Keratinocyte (primary cell): ENCODE results near the gene GLTPD2. TPM values are rescaled to one million over a fixed set of nuclear protein-coding genes. Genes with fewer than 3 reads are reported as not detected.

Source experiments
- DNase-seq: peaks from one replicate; pipeline ENCODE4 v3.0.0-alpha.2; 2011; ENCODE audit warnings: low read depth, missing footprints, low spot score
- FAIRE-seq: peaks from 2 replicates; lab custom pipeline; 2011; peaks lifted over from hg19 to GRCh38; lab: Jason Lieb, UNC
- H2AFZ ChIP-seq: 2 replicates; pipeline ENCODE4 v1.6.0; 2012; ENCODE audit warnings: low read length, control low read depth, inconsistent platforms; ENCODE audit not compliant: control insufficient read depth
- H3K27ac ChIP-seq: 2 replicates; pipeline ENCODE4 v1.5.1; 2011; ENCODE audit warnings: low read length; ENCODE audit not compliant: control insufficient read depth, insufficient read depth
- H3K27me3 ChIP-seq: 3 replicates; pipeline ENCODE4 v1.6.0; 2011; ENCODE audit warnings: low read length; ENCODE audit not compliant: control insufficient read depth, insufficient read depth; ENCODE audit errors: extremely low read depth
- H3K36me3 ChIP-seq, 2 experiments: 2 replicates in 1 of 2; 3 replicates in 1 of 2; pipeline ENCODE4 v1.5.1; 2011; ENCODE audit warnings: low read length in 2 of 2, mild to moderate bottlenecking in 1 of 2; ENCODE audit not compliant: control insufficient read depth in 2 of 2, insufficient read depth in 2 of 2; ENCODE audit errors: extremely low read depth in 1 of 2
- H3K4me1 ChIP-seq: 3 replicates; pipeline ENCODE4 v1.5.1; 2011; ENCODE audit warnings: low read length; ENCODE audit not compliant: control insufficient read depth, insufficient read depth; ENCODE audit errors: extremely low read depth
- H3K4me2 ChIP-seq: 3 replicates; pipeline ENCODE4 v1.6.0; 2011; ENCODE audit warnings: low read depth, low read length; ENCODE audit not compliant: control insufficient read depth, insufficient read depth; ENCODE audit errors: extremely low read depth
- H3K4me3 ChIP-seq, 3 experiments: fragments of 200-600 bp in 1 of 3; sonication (generic) in 1 of 3; 2 replicates in 2 of 3; 3 replicates in 1 of 3; pipeline ENCODE4 v1.5.1; 2011 to 2016; ENCODE audit warnings: low read length in 3 of 3, mild to moderate bottlenecking in 3 of 3, control low read depth in 2 of 3, inconsistent platforms in 1 of 3, low read depth in 1 of 3, mixed read lengths in 1 of 3, mixed run types in 1 of 3, moderate library complexity in 1 of 3; ENCODE audit not compliant: control insufficient read depth in 2 of 3, insufficient read depth in 2 of 3; ENCODE audit errors: extremely low read depth in 1 of 3
- H3K79me2 ChIP-seq: 2 replicates; pipeline ENCODE4 v1.6.0; 2012; ENCODE audit warnings: low read length; ENCODE audit not compliant: control insufficient read depth, insufficient read depth
- H3K9ac ChIP-seq: 3 replicates; pipeline ENCODE4 v1.6.0; 2011; ENCODE audit warnings: low read length; ENCODE audit not compliant: control insufficient read depth, insufficient read depth; ENCODE audit errors: extremely low read depth
- H3K9me1 ChIP-seq: 3 replicates; pipeline ENCODE4 v1.6.0; 2011; ENCODE audit warnings: low read length; ENCODE audit not compliant: control insufficient read depth, insufficient read depth; ENCODE audit errors: extremely low read depth
- H3K9me3 ChIP-seq: 2 replicates; pipeline ENCODE4 v1.5.1; 2012; ENCODE audit warnings: low read depth, low read length; ENCODE audit not compliant: control insufficient read depth
- H4K20me1 ChIP-seq: 3 replicates; pipeline ENCODE4 v1.6.0; 2011; ENCODE audit warnings: low read length; ENCODE audit not compliant: control insufficient read depth, insufficient read depth; ENCODE audit errors: extremely low read depth
- EZH2 ChIP-seq: IDR thresholded peaks from one replicate; pipeline ENCODE4 v1.6.1; 2012; ENCODE audit warnings: inconsistent platforms, mild to moderate bottlenecking, low read length, moderate library complexity
- dilution Hi-C: fragments of 300-500 bp; cut with MboI; formaldehyde crosslinking; loops from one replicate; pipeline ENCODE4 v1.7.0; 2020; ENCODE audit warnings: low sequenced_read_pairs; ENCODE audit not compliant: extremely low pct_ligation_motif_present
- polyA plus RNA-seq, 5 experiments: library from polyadenylated mRNA; depleted of rRNA in 3 of 5; stranded (reverse) in 3 of 5; stranded (forward) in 1 of 5; unstranded in 1 of 5; fragments of >200 nt; gene quantifications; 1 replicate in 1 of 5; 2 replicates in 3 of 5; 3 replicates in 1 of 5; pipeline versions ENCODE4 v1.2.1 to v1.2.3, GENCODE V29; 2011 to 2012; ENCODE audit warnings: missing spikeins in 2 of 5, low read depth in 1 of 5, low replicate concordance in 1 of 5
- TF ChIP-seq, protein P1 (sequence below), 3 experiments: IDR thresholded peaks in 1 of 3; conservative IDR thresholded peaks in 1 of 3; optimal IDR thresholded peaks in 1 of 3; 2 replicates in 2 of 3; 3 replicates in 1 of 3; pipeline versions ENCODE3 to v1.5.1; 2011; ENCODE audit warnings: low read length in 3 of 3, mild to moderate bottlenecking in 3 of 3, moderate library complexity in 2 of 3, control low read depth in 1 of 3, inconsistent platforms in 1 of 3; ENCODE audit not compliant: insufficient read depth in 2 of 3; ENCODE audit errors: extremely low read depth in 1 of 3

GLTPD2 gene
- polyA plus RNA-seq, 1 donor (not counting 4 experiments of a cell fraction or from before 2014, with no cell fraction given) = not detected

DNA sequence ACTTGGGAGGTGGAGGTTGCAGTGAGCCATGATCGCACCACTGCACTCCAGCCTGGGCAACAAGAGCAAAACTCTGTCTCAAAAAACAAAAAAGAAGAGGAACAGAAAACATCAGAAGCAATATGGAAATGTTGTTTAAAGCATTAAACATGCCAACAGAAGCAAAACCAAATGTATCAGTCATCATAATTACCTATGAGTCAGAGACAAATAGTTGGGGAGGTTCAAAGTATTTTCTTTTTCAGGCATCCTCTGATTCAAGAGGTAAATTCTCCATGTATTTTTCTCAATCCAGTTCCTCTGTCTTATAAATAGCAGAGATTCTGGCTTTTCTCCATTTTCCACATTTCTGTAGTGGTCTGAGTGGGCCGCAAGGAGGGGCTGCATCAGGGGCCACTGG, 19.1 kb upstream of the GLTPD2 start:
- TF ChIP-seq, protein P1, sequence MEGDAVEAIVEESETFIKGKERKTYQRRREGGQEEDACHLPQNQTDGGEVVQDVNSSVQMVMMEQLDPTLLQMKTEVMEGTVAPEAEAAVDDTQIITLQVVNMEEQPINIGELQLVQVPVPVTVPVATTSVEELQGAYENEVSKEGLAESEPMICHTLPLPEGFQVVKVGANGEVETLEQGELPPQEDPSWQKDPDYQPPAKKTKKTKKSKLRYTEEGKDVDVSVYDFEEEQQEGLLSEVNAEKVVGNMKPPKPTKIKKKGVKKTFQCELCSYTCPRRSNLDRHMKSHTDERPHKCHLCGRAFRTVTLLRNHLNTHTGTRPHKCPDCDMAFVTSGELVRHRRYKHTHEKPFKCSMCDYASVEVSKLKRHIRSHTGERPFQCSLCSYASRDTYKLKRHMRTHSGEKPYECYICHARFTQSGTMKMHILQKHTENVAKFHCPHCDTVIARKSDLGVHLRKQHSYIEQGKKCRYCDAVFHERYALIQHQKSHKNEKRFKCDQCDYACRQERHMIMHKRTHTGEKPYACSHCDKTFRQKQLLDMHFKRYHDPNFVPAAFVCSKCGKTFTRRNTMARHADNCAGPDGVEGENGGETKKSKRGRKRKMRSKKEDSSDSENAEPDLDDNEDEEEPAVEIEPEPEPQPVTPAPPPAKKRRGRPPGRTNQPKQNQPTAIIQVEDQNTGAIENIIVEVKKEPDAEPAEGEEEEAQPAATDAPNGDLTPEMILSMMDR (optimal IDR thresholded peaks at IDR 0.05 in 1 of 3, IDR thresholded peaks at IDR 0.05 in 1 of 3, conservative IDR thresholded peaks at IDR 0.05 in 1 of 3; ENCODE audit: extremely low read depth in 1 of 3, insufficient read depth in 2 of 3, low read length in 3 of 3) = no peak
- TF ChIP-seq EZH2 = no peak
- dilution Hi-C loops = no loop called here
- H3K9ac ChIP-seq = no peak overlapping the region
- H3K79me2 ChIP-seq = no peaks in the 10 kb centered on the region
- H3K9me3 ChIP-seq = no peaks in the 10 kb centered on the region
- no peaks in the 10 kb centered on the region for H3K4me1 ChIP-seq
- FAIRE-seq = no peak
- H3K36me3 ChIP-seq = no peaks in the 10 kb centered on the region
- no peaks in the 10 kb centered on the region for H3K9me1 ChIP-seq
- peaks cover 13% of the 10 kb centered on the region for H3K27me3 ChIP-seq
- H4K20me1 ChIP-seq = no peaks in the 10 kb centered on the region
- no peak overlapping the region for H2AFZ ChIP-seq
- no peak overlapping the region for H3K27ac ChIP-seq
- DNase-seq = no peak
- H3K4me3 ChIP-seq = no peak overlapping the region
- no peak overlapping the region for H3K4me2 ChIP-seq

DNA sequence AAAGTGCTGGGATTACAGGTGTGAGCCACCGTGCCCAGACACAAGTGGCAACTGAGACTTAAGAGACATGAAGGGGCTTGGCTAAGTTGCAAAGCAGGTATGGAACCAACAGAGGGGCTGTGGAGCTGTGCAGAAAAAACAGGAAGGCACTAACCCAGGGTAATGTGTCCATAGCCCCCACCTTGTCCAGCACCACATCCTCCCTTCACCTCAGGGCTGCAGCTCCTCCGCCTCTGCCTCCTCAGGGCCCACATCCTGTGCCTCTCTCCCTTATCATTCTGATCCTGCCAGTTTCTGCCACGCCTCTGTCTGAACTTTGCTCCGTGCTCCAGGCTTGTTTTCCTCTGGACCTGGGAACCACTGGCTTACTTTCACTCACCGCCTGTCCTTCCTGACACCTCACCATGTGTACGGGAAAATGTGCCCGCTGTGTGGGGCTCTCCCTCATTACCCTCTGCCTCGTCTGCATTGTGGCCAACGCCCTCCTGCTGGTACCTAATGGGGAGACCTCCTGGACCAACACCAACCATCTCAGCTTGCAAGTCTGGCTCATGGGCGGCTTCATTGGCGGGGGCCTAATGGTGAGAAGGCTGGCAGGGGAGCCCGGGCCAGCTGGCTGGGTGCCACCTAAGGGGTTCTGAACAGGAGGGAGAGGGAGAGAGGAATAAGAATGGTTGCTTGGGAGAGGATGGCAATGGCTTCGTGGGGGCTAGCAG, 17.1 kb upstream of the GLTPD2 start, which contains the start of gene TM4SF5:
Gene TM4SF5 (plus strand): TSS at position 368 of the 716 bp plus-strand sequence. CDS start 37 bp downstream, at position 405.
- no peak within 1 kb of the TSS for H3K27ac ChIP-seq
- no peaks in the 10 kb centered on the region for H3K79me2 ChIP-seq
- peaks cover 13% of the 10 kb centered on the region for H3K27me3 ChIP-seq
- H2AFZ ChIP-seq = peak within 1 kb of the TSS; percentile 26
- H3K4me1 ChIP-seq = no peaks in the 10 kb centered on the region
- H3K9ac ChIP-seq = no peak within 1 kb of the TSS
- no peaks in the 10 kb centered on the region for H3K9me3 ChIP-seq
- H3K4me3 ChIP-seq = no peak within 1 kb of the TSS
- no peak for FAIRE-seq
- no peaks in the 10 kb centered on the region for H3K9me1 ChIP-seq
- DNase-seq = no peak
- H3K36me3 ChIP-seq = no peaks in the 10 kb centered on the region
- no peak for TF ChIP-seq EZH2
- TF ChIP-seq, protein P1 (optimal IDR thresholded peaks at IDR 0.05 in 1 of 3, IDR thresholded peaks at IDR 0.05 in 1 of 3, conservative IDR thresholded peaks at IDR 0.05 in 1 of 3; ENCODE audit: extremely low read depth in 1 of 3, insufficient read depth in 2 of 3, low read length in 3 of 3) = no peak
- H3K4me2 ChIP-seq = no peak within 1 kb of the TSS
- no peaks in the 10 kb centered on the region for H4K20me1 ChIP-seq
- dilution Hi-C loops = no loop called here
